Measurements from ENCODE around the gene OTUB2.

DNA sequence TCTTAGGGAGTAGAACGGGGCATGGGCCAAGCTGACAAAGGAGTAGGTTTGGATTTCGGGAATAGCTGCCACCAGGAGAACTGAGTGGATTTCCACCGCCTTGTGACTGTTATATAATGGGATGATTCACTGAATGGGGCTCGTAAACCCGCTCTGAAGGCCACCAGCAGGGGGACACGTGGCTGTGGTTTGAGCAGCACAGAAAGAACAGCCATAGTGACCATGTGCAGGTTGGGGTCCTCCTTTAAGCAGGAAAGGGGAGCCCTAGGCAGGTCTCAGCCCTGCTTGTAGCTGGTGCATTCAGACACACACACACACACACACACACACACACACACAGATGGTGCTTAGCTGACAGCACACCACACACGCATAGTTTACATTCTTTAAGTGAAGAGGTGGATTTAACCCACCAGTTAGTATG is 41.1 kb upstream of the OTUB2 start:
- TF ChIP-seq CTCF (IDR thresholded peaks at IDR 0.05 in 4 of 5, conservative IDR thresholded peaks at IDR 0.05 in 1 of 5) (peak; percentile 55 to 89 (median 85)), POLR2A (IDR thresholded peaks at IDR 0.05) (peak; percentile 45 to 46)
